Esophagus muscularis mucosa (tissue), 4 donors: ENCODE data around the gene CSTF1.

Source experiments
- CTCF ChIP-seq, 3 experiments: fragments of 200-600 bp in 2 of 3; fragments of 450-650 bp in 1 of 3; sonication (generic) in 2 of 3; IDR thresholded peaks; one replicate each; pipeline ENCODE4 v1.5.1; 2017 to 2019; ENCODE audit warnings: antibody characterized with exemption in 3 of 3, mild to moderate bottlenecking in 2 of 3, moderate library complexity in 1 of 3
- EP300 ChIP-seq: sonication (generic); formaldehyde crosslinking; IDR thresholded peaks from one replicate; pipeline ENCODE4 v1.6.1; 2017; ENCODE audit warnings: antibody characterized with exemption
- POLR2A ChIP-seq: fragments of 450-650 bp; IDR thresholded peaks from one replicate; pipeline ENCODE4 v1.6.1; 2017; ENCODE audit warnings: antibody characterized with exemption, moderate library complexity, mild to moderate bottlenecking, low read depth
- POLR2AphosphoS5 ChIP-seq, 2 donors: sonication (generic); formaldehyde crosslinking; IDR thresholded peaks; one replicate each; pipeline ENCODE4 v1.6.1; 2017; ENCODE audit warnings: antibody characterized with exemption in 2 of 2

DNA sequence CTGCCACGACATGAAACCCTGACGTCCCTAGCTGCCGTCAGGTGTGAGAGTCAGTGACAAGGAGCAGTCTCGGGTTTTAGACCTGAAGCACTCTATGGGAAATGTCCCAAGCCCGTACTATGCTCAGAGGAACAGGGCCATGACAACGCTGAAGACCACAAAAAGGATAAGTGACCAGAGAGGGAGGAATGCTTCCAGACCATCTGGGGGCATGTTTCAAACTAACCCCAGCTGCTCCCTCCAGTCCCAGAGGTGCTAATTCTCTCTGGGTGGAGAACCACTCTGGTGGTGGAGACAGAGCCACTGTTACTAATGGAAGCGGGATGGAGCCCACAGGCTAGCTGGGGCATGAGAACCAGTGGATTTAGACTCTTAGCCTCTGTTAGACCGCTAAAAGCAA lies 9.1 kb upstream of the CSTF1 start:
- no peak for TF ChIP-seq CTCF (IDR thresholded peaks at IDR 0.05)
- TF ChIP-seq EP300 = no peak
- no peak for TF ChIP-seq POLR2AphosphoS5 (IDR thresholded peaks at IDR 0.05)
- TF ChIP-seq POLR2A = no peak
